ACHN (cell line): Measurements from ENCODE around the gene KCNMA1.
"Not testable (repeated sequence)": the region's sequence is repeated elsewhere in the genome, so short reads cannot be mapped to it uniquely, and the experiment has no call there.

Experiments used
- DNase-seq: peaks from one replicate; pipeline ENCODE4 v3.0.0-alpha.2; 2015
- in situ Hi-C: cut with HindIII; loops from 2 replicates; pipeline ENCODE4 v1.10.0; 2017; ENCODE audit warnings: low sequenced_read_pairs, low pct_ligation_motif_present, low pct_unique_long_range_greater_than_20kb

Gene KCNMA1

GRCh38 chr10:77576444-77577032, 61.1 kb downstream of the KCNMA1 start:
- in situ Hi-C loops: no loop called here
- DNase-seq: no peak

DNA sequence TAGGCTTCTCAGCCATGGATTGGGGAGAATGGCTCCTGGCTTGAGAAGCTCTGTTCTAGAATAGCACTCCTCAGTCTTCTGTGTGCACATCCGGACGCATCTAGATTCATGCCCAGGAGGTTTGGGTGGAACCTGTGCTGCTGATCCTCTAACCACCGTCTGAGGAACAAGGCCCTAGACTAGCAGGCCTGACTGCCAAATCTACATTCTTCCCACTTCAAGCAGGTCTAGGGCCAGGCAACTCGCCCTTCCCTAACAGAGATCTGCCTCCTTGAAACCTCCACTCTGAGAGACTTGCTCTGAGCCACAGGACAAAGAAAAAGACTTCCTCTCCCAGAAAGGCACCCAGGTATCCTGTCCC, 61.6 kb downstream of the KCNMA1 start:
- DNase-seq: no peak
- in situ Hi-C loops: no loop called here

GRCh38 chr10:77575271-77576006, 62.2 kb downstream of the KCNMA1 start:
- DNase-seq: no peak
- in situ Hi-C loops: no loop called here

GRCh38 chr10:77574438-77574837, 63.2 kb downstream of the KCNMA1 start:
- in situ Hi-C loops: no loop called here
- DNase-seq: peak; percentile 32

- in situ Hi-C loops, DNase-seq: not testable (repeated sequence)
These were observed 65.1 kb downstream of the KCNMA1 start for GRCh38 chr10:77572520-77572919.

GRCh38 chr10:77571490-77571889, 66.1 kb downstream of the KCNMA1 start:
- in situ Hi-C loops: no loop called here
- DNase-seq: no peak

GRCh38 chr10:77566914-77567566, 70.6 kb downstream of the KCNMA1 start:
- DNase-seq: no peak
- in situ Hi-C loops: no loop called here

DNA sequence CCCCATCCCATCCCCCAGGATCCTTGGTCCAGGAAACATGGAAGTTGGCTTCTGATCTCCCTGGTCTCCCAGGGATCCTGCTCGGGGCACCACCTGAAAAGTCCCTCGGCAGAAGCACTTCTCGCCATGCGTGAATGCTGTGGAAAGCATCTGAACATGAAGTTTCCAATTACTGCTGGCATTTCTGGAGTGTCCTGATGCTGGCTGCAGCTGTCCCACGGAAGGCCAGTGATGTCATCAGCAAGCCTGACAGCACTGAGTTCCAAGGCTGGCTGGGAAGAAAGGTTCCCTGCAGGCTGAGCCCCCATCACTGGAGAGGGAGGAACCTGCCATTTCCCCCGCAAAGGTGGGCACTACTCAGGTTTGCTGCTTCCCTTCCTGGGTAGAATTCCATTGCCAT, 71.4 kb downstream of the KCNMA1 start:
- in situ Hi-C loops: no loop called here
- DNase-seq: no peak

DNA sequence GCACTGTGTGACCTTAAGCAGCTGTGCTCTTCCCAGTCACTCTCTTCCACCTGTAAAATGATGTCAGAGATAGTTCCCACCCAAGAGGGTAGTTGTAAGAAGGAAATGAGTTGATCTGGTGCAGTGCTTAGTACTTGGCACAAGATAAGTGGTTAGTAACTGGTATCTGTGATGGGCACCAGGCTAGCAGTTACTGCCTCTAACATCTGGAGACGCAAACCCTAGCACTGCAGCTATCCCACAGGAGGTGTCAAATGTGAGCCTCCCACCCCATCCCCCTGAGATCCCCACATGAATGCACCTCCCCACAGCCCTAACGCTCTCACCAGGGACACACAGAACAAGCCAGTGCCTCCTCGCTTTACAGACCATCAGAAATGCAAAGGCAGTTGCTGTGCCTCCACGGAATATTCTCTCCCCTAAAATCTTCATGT, 72.0 kb downstream of the KCNMA1 start:
- DNase-seq: peak; percentile 19
- in situ Hi-C loops: no loop called here

- peak; percentile 81 for DNase-seq
- in situ Hi-C loops: no loop called here
These were observed 72.6 kb downstream of the KCNMA1 start for GRCh38 chr10:77564731-77565589.

DNA sequence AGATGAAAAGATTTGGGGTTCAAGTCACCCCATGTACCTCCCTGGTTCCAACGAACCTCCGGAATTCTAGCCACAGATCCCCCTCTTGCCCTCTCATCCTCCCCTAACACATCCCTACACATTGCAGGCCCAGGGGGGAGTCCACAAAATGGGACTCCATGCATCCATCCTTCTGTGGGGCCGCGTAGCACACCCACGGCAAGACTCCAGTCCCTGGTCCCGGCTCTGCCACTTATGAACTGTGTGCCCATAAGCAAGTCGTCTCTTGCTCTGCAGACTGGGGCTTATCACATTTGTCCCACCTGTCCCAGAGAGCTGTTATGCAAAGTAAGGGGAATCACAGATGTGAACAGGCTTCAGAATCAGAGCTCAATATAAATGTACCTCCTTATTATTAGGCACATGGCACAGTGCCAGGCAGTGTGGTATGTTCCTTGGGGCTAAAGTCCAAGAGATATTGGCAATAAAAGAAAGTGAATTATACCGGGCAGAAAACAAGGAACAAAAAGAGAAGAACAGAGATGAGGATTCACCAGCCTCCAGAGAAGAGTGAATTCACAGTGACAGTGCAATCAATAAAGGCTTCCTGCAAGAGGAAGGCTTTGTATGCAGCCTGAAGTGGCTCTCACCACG, 73.9 kb downstream of the KCNMA1 start:
- in situ Hi-C loops: no loop called here
- DNase-seq: no peak

- in situ Hi-C loops: no loop called here
- DNase-seq: no peak
These were observed 74.9 kb downstream of the KCNMA1 start for GRCh38 chr10:77562742-77563141.

GRCh38 chr10:77561991-77562390, 75.6 kb downstream of the KCNMA1 start:
- in situ Hi-C loops: no loop called here
- DNase-seq: no peak

- DNase-seq: no peak
- in situ Hi-C loops: no loop called here
These were observed 77.1 kb downstream of the KCNMA1 start for GRCh38 chr10:77560471-77560870.

GRCh38 chr10:77560052-77560451, 77.6 kb downstream of the KCNMA1 start:
- DNase-seq: no peak
- in situ Hi-C loops: no loop called here

DNA sequence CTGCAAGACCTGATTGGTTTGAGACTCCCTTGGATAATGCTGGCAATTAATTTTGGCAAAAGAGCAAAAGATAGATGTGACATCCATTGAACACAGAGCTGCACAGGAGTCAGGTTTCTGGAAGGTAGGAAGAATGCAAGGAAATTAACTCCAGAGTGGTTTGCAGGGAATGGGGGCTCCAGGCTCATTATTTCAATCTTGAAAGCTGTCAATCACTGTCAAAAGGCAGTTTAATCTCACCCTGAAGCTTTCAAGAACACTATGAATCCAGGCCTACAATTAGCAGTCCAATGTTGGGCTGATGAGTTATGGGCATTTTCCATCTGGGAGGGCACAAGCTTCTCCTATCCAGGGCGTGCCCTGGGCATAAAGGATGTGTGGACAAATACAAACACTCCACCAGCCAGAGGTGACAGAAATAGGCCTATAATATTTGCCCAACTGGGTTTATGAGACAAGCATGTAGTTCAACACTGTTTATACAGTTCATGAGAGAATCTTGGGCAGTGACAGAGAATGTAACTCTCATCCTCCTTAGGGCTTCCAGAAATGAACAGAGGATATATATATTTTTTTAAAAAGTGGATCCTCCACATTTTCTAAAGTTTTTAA, 80.5 kb downstream of the KCNMA1 start:
- DNase-seq: no peak
- in situ Hi-C loops: no loop called here

- no peak for DNase-seq
- in situ Hi-C loops: no loop called here
These were observed 81.9 kb downstream of the KCNMA1 start for GRCh38 chr10:77555591-77556212.

DNA sequence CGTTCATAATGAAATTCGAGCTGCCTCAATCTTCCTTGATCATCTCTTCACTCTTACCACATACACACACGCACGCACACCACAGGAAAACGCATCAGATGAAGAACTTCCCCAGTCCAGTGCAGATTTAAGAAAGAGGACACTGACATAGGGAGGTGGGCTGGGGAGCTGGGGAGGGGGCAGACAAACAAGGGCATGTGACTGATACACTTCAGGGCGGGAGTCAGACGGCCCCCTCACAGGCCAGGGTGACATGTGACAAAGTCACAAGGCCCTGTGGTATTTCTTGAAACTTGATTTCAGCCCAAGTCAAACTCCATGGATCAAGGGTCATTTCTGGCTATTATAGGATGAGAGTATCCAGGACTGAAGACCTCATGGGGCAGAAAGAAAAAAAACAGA, 82.6 kb downstream of the KCNMA1 start:
- no peak for DNase-seq
- in situ Hi-C loops: no loop called here
